ENCODE measurements around the gene MACF1.

The MACF1 gene

GRCh38 chr1:39268906-39269305 is 64.4 kb downstream of the MACF1 start:
- DNase-seq, result no peak

- no peak for DNase-seq
These were observed 64.9 kb downstream of the MACF1 start for GRCh38 chr1:39269349-39269748.

- DNase-seq, result no peak
These were observed 65.4 kb downstream of the MACF1 start for GRCh38 chr1:39269791-39270342.

DNA sequence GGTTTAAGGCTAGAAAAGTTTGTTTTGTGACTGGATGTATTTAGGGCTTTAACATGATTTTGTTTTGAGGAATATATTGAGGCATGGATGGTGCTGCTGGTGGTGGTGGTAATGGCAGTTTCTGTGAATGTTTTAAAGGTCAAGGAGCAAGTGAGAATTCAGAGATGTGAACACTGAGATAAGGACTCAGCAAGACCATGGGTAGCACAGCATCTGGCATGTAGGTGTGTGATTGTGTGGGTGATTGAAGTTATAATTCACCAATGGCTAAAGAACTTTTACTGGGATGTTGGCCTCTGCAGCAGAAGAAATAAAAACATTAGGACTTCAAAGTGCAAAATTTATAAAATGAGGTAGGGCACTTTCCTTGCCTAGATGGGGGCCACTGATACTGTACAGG is 65.9 kb downstream of the MACF1 start:
- DNase-seq, result no peak

DNA sequence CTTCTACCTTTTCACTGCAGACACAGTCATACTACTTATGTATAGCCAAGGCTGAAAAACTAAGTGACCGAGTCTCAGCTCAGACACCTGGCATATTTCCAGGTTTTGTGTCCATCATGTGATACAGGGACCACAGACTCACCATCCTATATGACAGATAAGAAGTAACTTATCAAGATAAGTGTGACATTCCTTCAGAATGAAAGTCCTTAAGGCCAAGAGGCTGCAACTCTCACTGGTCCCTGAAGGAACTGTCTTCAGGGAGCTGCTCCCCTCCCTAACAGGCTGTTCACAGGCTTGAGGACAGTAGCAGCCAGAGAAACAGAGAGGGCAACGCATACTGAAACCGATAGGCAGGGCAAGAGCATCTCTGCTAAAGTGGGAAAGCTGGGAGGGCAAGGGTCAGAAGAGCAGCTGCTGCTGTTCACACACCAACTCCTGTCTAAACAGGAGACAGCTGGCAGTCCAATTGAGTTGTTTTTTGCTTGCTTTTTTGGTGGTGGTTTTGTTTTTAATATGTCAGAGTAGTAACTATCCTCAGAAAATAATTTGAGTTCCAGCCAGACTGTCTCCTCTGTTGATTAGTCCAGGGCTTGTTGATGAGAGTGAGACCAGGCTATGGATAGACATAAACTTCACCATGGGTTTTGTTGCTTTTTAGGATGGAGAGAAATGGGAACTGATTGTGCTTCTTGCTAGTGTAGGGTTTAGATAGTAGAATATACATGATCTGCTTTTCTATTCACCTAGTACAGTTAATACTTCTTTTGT is 67.7 kb downstream of the MACF1 start:
- DNase-seq, result no peak

- no peak for DNase-seq
These were observed 68.4 kb downstream of the MACF1 start for GRCh38 chr1:39272798-39273469.

- DNase-seq, result no peak
These were observed 71.5 kb downstream of the MACF1 start for GRCh38 chr1:39275836-39276507.

DNA sequence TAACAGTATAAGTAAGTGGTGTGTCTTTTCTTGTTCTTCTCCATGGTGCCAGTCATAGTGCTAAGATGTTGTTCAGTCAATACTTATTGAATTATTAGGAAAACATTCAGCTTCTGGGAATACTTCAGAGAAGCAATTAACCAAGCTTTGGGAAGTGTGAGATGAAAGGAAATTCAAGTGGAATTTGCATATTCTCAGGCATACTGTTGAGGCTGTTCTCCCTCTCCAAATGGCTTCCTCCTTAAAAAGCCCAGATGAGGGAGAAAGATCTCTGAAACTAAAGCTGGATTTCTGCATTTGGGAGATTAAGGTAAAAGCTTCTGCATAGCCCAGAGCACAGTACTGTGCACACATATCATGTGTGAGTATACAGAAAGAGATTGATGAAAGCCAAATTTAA is 73.4 kb downstream of the MACF1 start:
- no peak for DNase-seq

DNA sequence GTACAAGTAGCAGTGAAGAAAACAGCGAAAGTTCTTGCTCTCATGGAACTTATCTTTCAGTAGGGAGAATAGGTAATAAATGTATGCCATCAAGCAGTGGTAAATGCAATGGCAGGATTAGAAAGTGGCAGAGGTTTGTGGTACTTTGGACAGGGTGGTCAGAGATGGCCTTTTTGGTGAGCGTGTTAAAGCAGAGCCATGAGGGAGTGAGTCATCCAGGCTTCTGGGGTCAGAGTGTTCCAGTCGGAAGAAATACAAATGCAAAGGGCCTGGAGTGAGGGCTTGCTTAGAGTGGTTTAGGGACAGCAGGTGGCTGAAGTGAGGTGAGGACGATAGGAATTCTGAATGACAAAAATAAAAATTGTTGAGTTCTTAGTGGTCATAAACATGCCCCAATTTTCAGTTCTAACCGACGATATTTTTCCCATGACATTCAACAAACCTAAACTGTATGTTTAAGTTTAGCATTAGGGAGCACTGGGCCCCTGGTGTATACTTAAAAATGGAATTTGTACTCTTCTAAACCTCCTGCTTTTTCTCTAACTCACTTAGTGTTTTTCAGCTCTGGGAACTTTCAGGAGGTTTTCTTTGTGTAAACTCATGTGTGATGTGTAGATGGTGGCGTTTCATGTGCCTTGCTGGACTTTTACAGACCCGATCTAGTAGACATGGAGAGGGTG is 78.2 kb downstream of the MACF1 start:
- no peak for DNase-seq

DNA sequence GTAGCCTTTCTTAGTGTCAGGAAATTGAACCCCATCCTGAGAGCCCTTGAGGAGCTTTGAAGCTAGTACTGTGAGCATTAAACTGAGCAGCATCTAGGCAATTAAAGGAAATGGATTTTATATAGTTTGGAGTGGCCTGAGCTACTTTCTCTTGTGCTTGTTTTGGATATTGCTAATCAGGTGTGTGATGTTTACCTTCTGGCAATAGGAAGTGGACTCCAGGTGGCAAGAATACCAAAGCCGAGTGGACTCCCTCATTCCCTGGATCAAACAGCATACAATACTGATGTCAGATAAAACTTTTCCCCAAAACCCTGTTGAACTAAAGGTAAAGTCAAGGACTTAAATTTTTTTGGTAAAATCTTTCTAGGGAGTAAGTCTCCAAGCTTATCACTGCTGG is 79.4 kb downstream of the MACF1 start:
- DNase-seq, result no peak

- DNase-seq, result no peak
These were observed 83.0 kb downstream of the MACF1 start for GRCh38 chr1:39287541-39287940.

- no peak for DNase-seq
These were observed 84.4 kb downstream of the MACF1 start for GRCh38 chr1:39288735-39289465.

GRCh38 chr1:39292401-39292800 is 87.9 kb downstream of the MACF1 start:
- no peak for DNase-seq

- no peak for DNase-seq
These were observed 89.0 kb downstream of the MACF1 start for GRCh38 chr1:39293375-39294070.

- DNase-seq, result no peak
These were observed 90.0 kb downstream of the MACF1 start for GRCh38 chr1:39294531-39294930.

DNA sequence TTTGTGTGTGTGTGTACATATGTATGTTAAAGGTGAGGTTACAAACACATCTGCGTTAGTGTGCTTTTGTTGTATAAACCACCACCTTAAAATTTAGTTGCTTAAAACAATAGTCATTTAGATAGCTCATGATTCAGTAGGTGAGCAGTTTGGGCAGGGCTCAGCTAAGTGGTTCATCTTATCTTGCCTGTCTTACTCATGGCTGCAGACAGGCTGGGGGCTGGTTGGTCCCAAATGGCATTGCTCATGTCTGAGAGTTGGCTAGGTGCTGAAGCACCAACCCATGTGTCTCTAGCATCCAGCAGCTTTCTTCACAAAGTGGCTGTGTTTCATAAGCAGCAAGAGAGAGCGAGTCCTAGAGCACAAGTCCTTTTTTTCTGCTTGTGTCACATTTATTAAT is 91.4 kb downstream of the MACF1 start:
- DNase-seq, result no peak

DNA sequence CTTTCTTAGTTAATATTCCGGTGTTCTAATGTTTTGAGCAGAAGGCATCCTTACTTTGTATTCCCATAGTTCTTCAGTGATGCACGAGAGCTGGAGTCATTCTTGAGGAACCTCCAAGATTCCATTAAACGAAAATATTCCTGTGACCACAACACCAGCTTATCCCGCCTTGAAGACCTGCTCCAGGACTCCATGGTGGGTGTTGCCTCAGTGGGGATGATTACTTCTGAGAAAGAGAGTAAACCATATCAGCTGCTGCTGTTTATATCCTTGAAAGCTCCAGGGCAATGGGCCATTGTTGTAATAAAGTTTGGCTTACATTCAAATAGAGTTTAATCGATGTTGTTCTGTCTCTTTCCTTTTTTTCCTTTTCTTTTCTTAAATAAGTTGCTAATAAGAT is 93.1 kb downstream of the MACF1 start:
- DNase-seq, result no peak

GRCh38 chr1:39301606-39302005 is 97.1 kb downstream of the MACF1 start:
- DNase-seq, result no peak

DNA sequence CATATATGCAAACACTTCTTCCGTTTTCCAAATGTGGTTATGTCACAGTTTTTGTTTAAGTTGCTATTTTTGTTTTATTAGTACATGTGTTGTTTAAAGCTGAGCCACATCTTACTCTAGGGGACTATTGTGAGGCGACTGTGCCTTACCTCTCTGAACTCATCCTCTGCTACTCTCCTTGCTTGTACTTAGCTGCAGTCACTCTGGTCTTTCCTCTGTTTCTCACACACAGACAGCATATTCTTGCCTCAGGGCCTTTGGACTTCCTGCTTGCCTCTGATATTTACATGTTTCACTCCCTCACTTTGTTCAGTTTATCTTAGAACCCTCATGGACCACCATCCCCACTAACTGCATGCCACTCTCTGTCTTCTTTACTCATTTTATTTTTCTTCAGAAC is 101.1 kb downstream of the MACF1 start:
- no peak for DNase-seq

DNA sequence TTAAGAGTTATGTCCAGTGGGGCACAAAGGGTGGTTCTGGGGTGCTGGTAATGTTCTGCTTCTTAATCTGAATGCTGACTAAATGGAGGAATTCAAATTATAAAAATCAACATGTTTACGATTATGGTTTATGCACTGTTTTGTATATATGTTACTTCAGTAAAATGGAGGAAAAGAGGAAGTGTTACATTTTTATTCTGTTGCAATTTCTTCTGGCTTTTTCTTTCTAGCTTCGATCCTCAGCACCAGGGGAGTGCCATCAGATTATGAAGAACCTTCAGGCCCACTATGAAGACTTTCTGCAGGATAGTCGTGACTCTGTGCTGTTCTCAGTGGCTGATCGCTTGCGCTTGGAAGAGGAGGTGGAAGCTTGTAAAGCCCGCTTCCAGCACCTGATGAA is 105.5 kb downstream of the MACF1 start:
- DNase-seq, result no peak

- no peak for DNase-seq
These were observed 106.2 kb downstream of the MACF1 start for GRCh38 chr1:39310691-39311090.

DNA sequence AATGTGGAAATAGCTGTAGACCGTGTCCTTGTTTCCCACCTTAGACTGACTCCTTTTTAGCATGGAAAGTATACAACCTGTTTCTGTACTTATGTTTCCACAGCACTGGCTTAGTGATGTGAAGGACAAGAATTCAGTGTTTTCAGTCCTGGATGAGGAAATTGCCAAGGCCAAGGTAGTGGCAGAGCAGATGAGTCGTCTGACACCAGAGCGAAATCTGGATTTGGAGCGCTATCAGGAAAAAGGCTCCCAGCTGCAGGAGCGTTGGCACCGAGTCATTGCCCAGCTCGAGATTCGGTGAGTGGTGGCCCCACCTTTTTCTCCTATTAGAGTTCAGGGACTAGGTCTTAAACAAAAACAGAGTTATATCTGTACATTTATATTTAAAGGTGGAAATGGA is 112.6 kb downstream of the MACF1 start:
- no peak for DNase-seq
